Transverse colon (tissue), 4 donors: ENCODE data around the gene WDR37.

Experiments used
- EP300 ChIP-seq: sonication (generic); formaldehyde crosslinking; IDR thresholded peaks from one replicate; pipeline ENCODE4 v1.6.1; 2017; ENCODE audit warnings: antibody characterized with exemption, low read depth
- POLR2A ChIP-seq: fragments of 450-650 bp; IDR thresholded peaks from one replicate; pipeline ENCODE4 v1.6.1; 2016; ENCODE audit warnings: antibody characterized with exemption, mild to moderate bottlenecking, moderate library complexity
- POLR2AphosphoS5 ChIP-seq, 3 donors: sonication (generic); formaldehyde crosslinking; IDR thresholded peaks; one replicate each; pipeline ENCODE4 v1.6.1; 2016; ENCODE audit warnings: antibody characterized with exemption in 3 of 3
- TF ChIP-seq, protein P1 (sequence below), 5 experiments: fragments of 200-600 bp in 3 of 5; fragments of 450-650 bp in 2 of 5; sonication (generic) in 3 of 5; IDR thresholded peaks; 1 replicate in 2 of 5; 2 replicates in 3 of 5; pipeline ENCODE4 v1.5.1; 2016 to 2017; ENCODE audit warnings: antibody characterized with exemption in 5 of 5, inconsistent platforms in 3 of 5, mild to moderate bottlenecking in 2 of 5, moderate library complexity in 1 of 5

DNA sequence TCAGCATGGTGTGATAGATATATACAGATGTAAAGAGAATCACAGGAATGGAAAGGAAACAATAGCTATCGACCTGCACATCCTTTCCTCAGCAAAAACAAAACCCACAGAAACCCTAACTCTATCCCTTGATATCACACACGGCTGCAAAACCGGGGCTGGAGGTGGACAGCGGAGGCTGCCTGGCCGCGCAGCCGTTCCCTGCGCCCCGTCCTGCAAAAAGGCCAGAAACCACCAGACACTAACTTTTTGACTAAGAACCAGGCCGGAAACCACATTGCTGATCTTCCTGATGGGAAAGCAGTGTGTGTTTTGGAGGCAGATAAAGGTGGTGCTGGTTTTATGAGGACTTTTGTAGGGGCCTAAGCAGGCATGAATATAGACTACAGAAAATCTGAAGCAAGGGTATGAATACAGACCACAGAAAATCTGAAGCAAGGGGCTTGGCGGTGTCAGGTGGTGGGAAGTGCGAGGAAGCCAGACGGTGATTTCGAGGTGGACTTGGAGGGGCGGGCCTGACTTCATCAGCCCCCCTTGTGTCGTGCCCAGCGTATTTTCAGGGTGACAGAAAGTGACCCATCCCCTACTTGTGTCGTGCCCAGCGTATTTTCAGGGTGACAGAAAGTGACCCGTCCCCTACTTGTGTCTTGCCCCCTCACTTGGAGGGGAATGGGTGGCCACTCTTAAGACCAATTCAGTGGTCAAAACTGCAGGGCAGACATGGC is 123.3 kb downstream of the WDR37 start:
- TF ChIP-seq, protein P1, sequence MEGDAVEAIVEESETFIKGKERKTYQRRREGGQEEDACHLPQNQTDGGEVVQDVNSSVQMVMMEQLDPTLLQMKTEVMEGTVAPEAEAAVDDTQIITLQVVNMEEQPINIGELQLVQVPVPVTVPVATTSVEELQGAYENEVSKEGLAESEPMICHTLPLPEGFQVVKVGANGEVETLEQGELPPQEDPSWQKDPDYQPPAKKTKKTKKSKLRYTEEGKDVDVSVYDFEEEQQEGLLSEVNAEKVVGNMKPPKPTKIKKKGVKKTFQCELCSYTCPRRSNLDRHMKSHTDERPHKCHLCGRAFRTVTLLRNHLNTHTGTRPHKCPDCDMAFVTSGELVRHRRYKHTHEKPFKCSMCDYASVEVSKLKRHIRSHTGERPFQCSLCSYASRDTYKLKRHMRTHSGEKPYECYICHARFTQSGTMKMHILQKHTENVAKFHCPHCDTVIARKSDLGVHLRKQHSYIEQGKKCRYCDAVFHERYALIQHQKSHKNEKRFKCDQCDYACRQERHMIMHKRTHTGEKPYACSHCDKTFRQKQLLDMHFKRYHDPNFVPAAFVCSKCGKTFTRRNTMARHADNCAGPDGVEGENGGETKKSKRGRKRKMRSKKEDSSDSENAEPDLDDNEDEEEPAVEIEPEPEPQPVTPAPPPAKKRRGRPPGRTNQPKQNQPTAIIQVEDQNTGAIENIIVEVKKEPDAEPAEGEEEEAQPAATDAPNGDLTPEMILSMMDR (IDR thresholded peaks at IDR 0.05), result no peak
- TF ChIP-seq POLR2A (no peak), POLR2AphosphoS5 (IDR thresholded peaks at IDR 0.05) (no peak), EP300 (no peak)
